A549 (cell line): Measurements from ENCODE around the gene C11orf58. TPM values are rescaled to one million over a fixed set of nuclear protein-coding genes. Genes with fewer than 3 reads are reported as not detected.

Experiments used
- ATAC-seq, 2 experiments: fragments of 200-7000 bp in 1 of 2; fragments of >200 bp in 1 of 2; cut with Nextera tagmentation in 1 of 2; cut with Tn5 transposase in 1 of 2; 3 replicates each; pipeline versions ENCODE4 v1.8.0 to v1.9.1; 2018 to 2020; ENCODE audit warnings: mild to moderate bottlenecking in 1 of 2, moderate library complexity in 1 of 2
- CTCF ChIA-PET: fragments of 300-600 bp; sonication (Branson Sonifier 250); formaldehyde crosslinking; extraction: SDS; loops from one replicate; lab custom pipeline; 2021; ENCODE audit warnings: antibody characterized with exemption, inconsistent platforms; lab: Yijun Ruan, JAX
- POLR2A ChIA-PET: fragments of 350-600 bp; formaldehyde crosslinking; extraction: SDS; loops from one replicate; lab custom pipeline; 2021; ENCODE audit warnings: antibody characterized with exemption, inconsistent platforms; lab: Yijun Ruan, JAX
- DNase-seq, 2 experiments: peaks; one replicate each; pipeline versions ENCODE4 v3.0.0 to v3.0.0-alpha.2; 2011 to 2016; ENCODE audit warnings: low read depth in 1 of 2, low spot score in 1 of 2
- FAIRE-seq: peaks from 2 replicates; lab custom pipeline; 2011; peaks lifted over from hg19 to GRCh38; lab: Jason Lieb, UNC
- H3K27ac ChIP-seq, 2 experiments: fragments of >200 bp; sonication (Bioruptor Twin); formaldehyde crosslinking; 3 replicates each; pipeline ENCODE4 v1.5.1; 2016 to 2017
- H3K4me1 ChIP-seq: fragments of >200 bp; sonication (Bioruptor Twin); formaldehyde crosslinking; 3 replicates; pipeline ENCODE4 v1.6.1; 2016
- H3K4me2 ChIP-seq: fragments of >200 bp; sonication (Bioruptor Twin); formaldehyde crosslinking; 3 replicates; pipeline ENCODE4 v1.6.1; 2016
- H3K4me3 ChIP-seq: fragments of >200 bp; sonication (Bioruptor Twin); formaldehyde crosslinking; 3 replicates; pipeline ENCODE4 v1.5.1; 2016
- H3K9me3 ChIP-seq: fragments of >200 bp; sonication (Bioruptor Twin); formaldehyde crosslinking; 3 replicates; pipeline ENCODE4 v1.6.1; 2016
- CEBPB ChIP-seq, 2 experiments: fragments of >200 bp in 1 of 2; sonication (Bioruptor Twin) in 1 of 2; formaldehyde crosslinking in 1 of 2; IDR thresholded peaks; 2 replicates each; pipeline ENCODE4 v1.6.1; 2012 to 2016
- CHD2 ChIP-seq: fragments of 150-350 bp; IDR thresholded peaks from 2 replicates; pipeline ENCODE4 v1.6.1; 2014; ENCODE audit warnings: low read length; ENCODE audit not compliant: partially characterized antibody
- CTCF ChIP-seq: fragments of >200 bp; sonication (Bioruptor Twin); formaldehyde crosslinking; IDR thresholded peaks from 3 replicates; pipeline ENCODE4 v1.5.1; 2016
- FOXS1 ChIP-seq: fragments of 250-450 bp; sonication (Bioruptor Pico); IDR thresholded peaks from 2 replicates; pipeline ENCODE4 v1.5.0; 2020; ENCODE audit warnings: mild to moderate bottlenecking, moderate library complexity
- GATA3 ChIP-seq: IDR thresholded peaks from 2 replicates; pipeline ENCODE4 v1.6.1; 2012; ENCODE audit warnings: borderline replicate concordance
- HDAC2 ChIP-seq: fragments of 200-600 bp; sonication (generic); IDR thresholded peaks from 2 replicates; pipeline ENCODE4 v1.6.1; 2016
- HOXA7 ChIP-seq: fragments of 250-450 bp; sonication (Bioruptor Pico); IDR thresholded peaks from 2 replicates; pipeline ENCODE4 v1.5.0; 2020; ENCODE audit warnings: mild to moderate bottlenecking, moderate library complexity
- JUNB ChIP-seq: fragments of >200 bp; sonication (Bioruptor Twin); formaldehyde crosslinking; IDR thresholded peaks from 2 replicates; pipeline ENCODE4 v1.6.1; 2016
- KDM1A ChIP-seq: fragments of 200-600 bp; sonication (generic); IDR thresholded peaks from 2 replicates; pipeline ENCODE4 v1.6.1; 2016; ENCODE audit warnings: low read depth, mild to moderate bottlenecking
- MYC ChIP-seq: IDR thresholded peaks from 2 replicates; pipeline ENCODE4 v1.6.1; 2012; ENCODE audit warnings: mild to moderate bottlenecking, inconsistent platforms, low read length, improper control_type of control experiment, borderline replicate concordance
- NPAS2 ChIP-seq: fragments of 250-450 bp; sonication (Bioruptor Pico); IDR thresholded peaks from 2 replicates; pipeline ENCODE4 v1.8.0; 2022; ENCODE audit warnings: mild to moderate bottlenecking, moderate library complexity, borderline replicate concordance
- PBX3 ChIP-seq: IDR thresholded peaks from 2 replicates; pipeline ENCODE4 v1.6.1; 2012
- POLR2A ChIP-seq: IDR thresholded peaks from 2 replicates; pipeline ENCODE4 v1.6.1; 2012; ENCODE audit warnings: mild to moderate bottlenecking, low read length
- RFX5 ChIP-seq: fragments of 450-650 bp; IDR thresholded peaks from 2 replicates; pipeline ENCODE4 v1.7.1; 2014; ENCODE audit warnings: antibody characterized with exemption, mild to moderate bottlenecking, moderate library complexity
- SMC3 ChIP-seq: fragments of >200 bp; sonication (Bioruptor Twin); formaldehyde crosslinking; IDR thresholded peaks from 3 replicates; pipeline ENCODE4 v1.6.1; 2018; ENCODE audit warnings: inconsistent platforms
- ZC3H11A ChIP-seq: fragments of 450-650 bp; IDR thresholded peaks from 2 replicates; pipeline ENCODE4 v1.6.1; 2014; ENCODE audit warnings: antibody characterized with exemption, mild to moderate bottlenecking
- ZNF302 ChIP-seq: fragments of 250-450 bp; sonication (Bioruptor Pico); IDR thresholded peaks from 2 replicates; pipeline ENCODE4 v1.9.0; 2021; ENCODE audit warnings: inconsistent platforms, mild to moderate bottlenecking, moderate library complexity
- ZSCAN20 ChIP-seq: fragments of 250-450 bp; sonication (Bioruptor Pico); IDR thresholded peaks from 2 replicates; pipeline ENCODE4 v1.8.0; 2022; ENCODE audit warnings: mild to moderate bottlenecking, moderate library complexity
- WGBS: methylation state at CpG from one replicate; pipeline ENCODE4 v1.1.6; 2017; ENCODE audit errors: missing lambda C conversion rate; 5-methylcytosine and 5-hydroxymethylcytosine counted together
- polyA plus RNA-seq, 4 experiments: library from polyadenylated mRNA; depleted of rRNA in 3 of 4; stranded (reverse); fragments of >200 nt; fragmentation: RNase III in 1 of 4; extraction: RNeasy Plus Mini Kit Qiagen cat#74134 plus additional on column Dnase treatment in 1 of 4; gene quantifications; 2 replicates in 3 of 4; 3 replicates in 1 of 4; pipeline ENCODE4 v1.2.3, GENCODE V29; 2011 to 2017
- TF ChIP-seq, protein P1 (sequence below): fragments of >200 bp; sonication (Bioruptor Twin); formaldehyde crosslinking; IDR thresholded peaks from 3 replicates; pipeline ENCODE4 v1.6.1; 2016

Gene C11orf58
- polyA plus RNA-seq, 2 of the 4 experiments (the other 2 are of a cell fraction) = 342 to 467 TPM

DNA sequence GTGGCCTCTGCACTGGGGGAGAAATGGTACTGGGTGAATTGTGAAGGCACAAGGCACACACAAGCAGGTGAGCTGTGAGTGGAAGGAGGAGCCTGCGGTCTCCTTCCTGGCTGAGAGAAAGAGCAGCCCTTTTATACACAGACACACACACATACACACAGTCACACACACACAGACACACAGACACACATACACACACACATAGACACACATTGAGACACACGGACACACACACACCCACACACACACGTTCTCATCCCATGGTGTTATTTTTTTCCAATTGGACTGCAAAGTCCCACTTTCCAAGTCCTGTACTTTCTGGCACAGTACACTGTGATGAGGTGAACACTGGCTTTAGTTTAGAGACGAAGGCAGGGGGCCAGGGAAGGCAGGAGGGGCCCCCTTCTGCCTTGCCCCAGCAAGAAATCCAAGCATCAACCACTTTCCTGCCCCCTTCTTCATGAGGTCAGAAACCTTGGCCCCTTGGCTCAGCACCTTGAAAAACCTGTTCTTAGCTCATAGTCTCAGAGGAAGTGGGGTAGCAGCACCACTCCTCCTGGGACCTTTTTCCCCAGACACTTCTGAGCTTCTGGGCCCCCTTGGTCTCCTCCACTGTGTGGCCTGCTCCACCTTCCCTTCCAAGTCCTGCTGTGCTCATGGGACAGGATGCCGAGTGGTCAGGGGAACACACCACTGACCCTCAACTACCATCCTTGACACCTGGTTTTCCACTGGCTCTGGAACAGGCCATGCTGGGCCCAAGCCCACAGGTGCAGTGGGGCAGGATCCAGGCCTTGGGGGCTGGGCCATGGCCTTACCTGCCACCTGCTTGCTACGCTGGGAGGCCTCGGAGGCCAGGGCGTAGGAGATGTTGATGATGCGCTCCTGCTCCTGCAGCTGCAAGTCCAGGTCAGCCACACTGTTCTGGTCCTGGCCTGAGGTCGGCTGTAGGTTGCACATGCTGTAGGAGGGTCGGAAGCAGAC, 43.8 kb downstream of the C11orf58 start (continued):
- TF ChIP-seq HOXA7 (CRISPR knock-in tag) (no peak), ZNF302 (CRISPR knock-in tag) (no peak), CHD2 (no peak), MYC (no peak)
- TF ChIP-seq, all 56 proteins: peak for 0

DNA sequence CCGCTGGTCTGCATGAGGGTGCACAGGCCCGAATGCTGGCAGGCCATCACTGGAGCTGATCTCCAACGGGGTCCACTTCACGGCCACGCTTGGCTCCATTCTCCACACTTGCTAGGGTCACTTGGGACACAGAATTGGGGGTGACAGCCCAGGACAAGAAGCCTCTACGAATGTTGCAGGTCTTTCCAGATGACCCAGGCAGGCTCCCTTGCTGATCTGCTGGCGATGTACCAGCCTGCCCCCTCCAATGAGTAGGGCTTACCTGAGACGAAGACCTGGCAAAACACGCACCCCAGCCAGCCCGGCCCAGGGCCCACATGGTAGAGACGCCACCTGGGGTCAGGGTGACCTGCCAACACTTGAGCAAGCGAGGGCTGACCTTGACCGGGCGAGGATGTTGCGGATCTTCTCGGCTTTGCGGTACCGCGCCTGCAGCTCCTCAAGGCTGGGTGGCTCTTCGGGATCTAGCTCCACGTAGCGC, 44.9 kb downstream of the C11orf58 start:
- no peak for ATAC-seq
- Histone ChIP-seq H3K4me1 (peaks cover 8% of the 10 kb centered on the region; the same call in 2 of the 3 replicates), H3K27ac (no peak overlapping the region), H3K4me2 (no peak overlapping the region), H3K4me3 (no peak overlapping the region), H3K9me3 (no peaks in the 10 kb centered on the region)
- 97% methylated on average over 19 of the region's 22 CpGs for WGBS
- no peak for FAIRE-seq
- DNase-seq = no peak
- TF ChIP-seq NPAS2 (no peak), CEBPB (IDR thresholded peaks at IDR 0.05) (no peak), CHD2 (no peak)
- ChIA-PET POLR2A (no interaction called here), CTCF (interaction anchor here (0.6 to 7.9 kb wide), 9 partner anchors 10 to 690 kb away, joined by 3 to 94 read pairs (median 17); no protein-coding TSS in a partner anchor)

DNA sequence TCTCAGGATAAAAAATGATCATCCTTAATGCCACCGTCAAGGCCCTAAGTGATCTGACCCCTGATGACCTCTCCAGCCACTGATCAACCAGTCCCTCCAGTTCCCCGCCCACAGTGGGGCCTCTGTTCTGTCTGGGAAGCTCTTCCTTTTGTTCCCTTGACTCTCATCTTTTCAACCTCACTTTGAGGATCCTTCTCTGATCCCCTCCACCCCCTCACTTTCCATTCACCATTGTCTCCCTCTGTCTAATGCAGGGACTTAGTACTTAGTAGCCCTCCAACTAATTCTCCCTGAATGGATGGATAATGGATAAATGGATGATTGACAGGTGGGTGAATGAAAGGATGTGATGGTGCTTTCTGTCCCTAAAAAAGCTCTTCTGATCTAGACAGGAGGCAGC, 45.6 kb downstream of the C11orf58 start:
- ChIA-PET CTCF (interaction anchor here (0.7 to 7.9 kb wide), 15 partner anchors 10 to 506 kb away, joined by 3 to 94 read pairs (median 9); no protein-coding TSS in a partner anchor), POLR2A (no interaction called here)
- H3K27ac ChIP-seq = no peak overlapping the region
- no peak for TF ChIP-seq KDM1A
- no peak for TF ChIP-seq PBX3
- TF ChIP-seq ZC3H11A = no peak
- no peak for TF ChIP-seq JUNB
- no peak for TF ChIP-seq RFX5
- TF ChIP-seq POLR2A = no peak
- FAIRE-seq (no peak), DNase-seq (no peak), ATAC-seq (no peak)
- H3K4me2 ChIP-seq = no peak overlapping the region
- H3K9me3 ChIP-seq = no peaks in the 10 kb centered on the region
- peaks cover 15% of the 10 kb centered on the region; the same call in 2 of the 3 replicates for H3K4me1 ChIP-seq
- 85% methylated on average over 2 of the region's 2 CpGs for WGBS
- H3K4me3 ChIP-seq = no peak overlapping the region

GRCh38 chr11:16784666-16785065, 46.2 kb downstream of the C11orf58 start:
- Histone ChIP-seq H3K4me3 (no peak overlapping the region), H3K9me3 (no peaks in the 10 kb centered on the region), H3K27ac (no peak overlapping the region), H3K4me1 (peaks cover 15% of the 10 kb centered on the region; the same call in 2 of the 3 replicates), H3K4me2 (no peak overlapping the region)
- DNase-seq = no peak
- FAIRE-seq = no peak
- 94% methylated on average over 2 of the region's 2 CpGs for WGBS
- TF ChIP-seq CTCF (no peak), SMC3 (no peak), FOXS1 (CRISPR knock-in tag) (no peak), GATA3 (no peak), HDAC2 (no peak), ZSCAN20 (no peak), KDM1A (no peak)
- TF ChIP-seq, protein P1, sequence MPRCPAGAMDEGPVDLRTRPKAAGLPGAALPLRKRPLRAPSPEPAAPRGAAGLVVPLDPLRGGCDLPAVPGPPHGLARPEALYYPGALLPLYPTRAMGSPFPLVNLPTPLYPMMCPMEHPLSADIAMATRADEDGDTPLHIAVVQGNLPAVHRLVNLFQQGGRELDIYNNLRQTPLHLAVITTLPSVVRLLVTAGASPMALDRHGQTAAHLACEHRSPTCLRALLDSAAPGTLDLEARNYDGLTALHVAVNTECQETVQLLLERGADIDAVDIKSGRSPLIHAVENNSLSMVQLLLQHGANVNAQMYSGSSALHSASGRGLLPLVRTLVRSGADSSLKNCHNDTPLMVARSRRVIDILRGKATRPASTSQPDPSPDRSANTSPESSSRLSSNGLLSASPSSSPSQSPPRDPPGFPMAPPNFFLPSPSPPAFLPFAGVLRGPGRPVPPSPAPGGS = no peak
- no peak for ATAC-seq
- CTCF ChIA-PET = interaction anchor here (0.7 to 7.9 kb wide), 18 partner anchors 10 to 758 kb away, joined by 3 to 94 read pairs (median 10); no protein-coding TSS in a partner anchor
- POLR2A ChIA-PET = no interaction called here
